T-helper 2 cell treated with Interferon-gamma antibody and Interleukin-4, amounts not matched to agents 5 μg/mL and 100 μg/mL, for 36 hours (primary cell): Measurements from ENCODE around the gene GOLGA6L4.
"Not testable (repeated sequence)": the region's sequence is repeated elsewhere in the genome, so short reads cannot be mapped to it uniquely, and the experiment has no call there.

Experiments
- DNase-seq: peaks from one replicate; pipeline ENCODE4 v3.0.0; 2021; ENCODE audit warnings: low spot score
- H3K27ac Mint-ChIP-seq: one replicate; pipeline ENCODE4 v1.8.0; 2021; ENCODE audit warnings: mild to moderate bottlenecking, mixed read lengths
- H3K27me3 Mint-ChIP-seq: one replicate; pipeline ENCODE4 v1.8.0; 2021; ENCODE audit warnings: low read depth, mixed read lengths
- H3K36me3 Mint-ChIP-seq: one replicate; pipeline ENCODE4 v1.8.0; 2021; ENCODE audit warnings: low read depth, mixed read lengths
- H3K4me1 Mint-ChIP-seq: one replicate; pipeline ENCODE4 v1.8.0; 2021; ENCODE audit warnings: low read depth, mixed read lengths
- H3K4me3 Mint-ChIP-seq: one replicate; pipeline ENCODE4 v1.8.0; 2022; ENCODE audit warnings: mild to moderate bottlenecking, moderate library complexity, mixed read lengths
- H3K9me3 Mint-ChIP-seq: one replicate; pipeline ENCODE4 v1.8.0; 2021; ENCODE audit warnings: mixed read lengths

GOLGA6L4 gene, protein sequence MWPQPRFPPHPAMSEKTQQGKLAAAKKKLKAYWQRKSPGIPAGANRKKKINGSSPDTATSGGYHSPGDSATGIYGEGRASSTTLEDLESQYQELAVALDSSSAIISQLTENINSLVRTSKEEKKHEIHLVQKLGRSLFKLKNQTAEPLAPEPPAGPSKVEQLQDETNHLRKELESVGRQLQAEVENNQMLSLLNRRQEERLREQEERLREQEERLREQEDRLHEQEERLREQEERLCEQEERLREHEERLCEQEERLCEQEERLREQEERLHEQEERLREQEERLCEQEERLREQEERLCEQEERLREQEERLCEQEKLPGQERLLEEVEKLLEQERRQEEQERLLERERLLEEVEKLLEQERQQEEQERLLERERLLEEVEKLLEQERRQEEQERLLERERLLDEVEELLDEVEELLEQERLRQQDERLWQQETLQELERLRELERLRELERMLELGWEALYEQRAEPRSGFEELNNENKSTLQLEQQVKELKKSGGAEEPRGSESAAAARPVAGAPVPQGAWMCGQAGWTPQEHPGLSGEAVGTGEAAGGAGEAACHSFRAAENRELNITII

DNA sequence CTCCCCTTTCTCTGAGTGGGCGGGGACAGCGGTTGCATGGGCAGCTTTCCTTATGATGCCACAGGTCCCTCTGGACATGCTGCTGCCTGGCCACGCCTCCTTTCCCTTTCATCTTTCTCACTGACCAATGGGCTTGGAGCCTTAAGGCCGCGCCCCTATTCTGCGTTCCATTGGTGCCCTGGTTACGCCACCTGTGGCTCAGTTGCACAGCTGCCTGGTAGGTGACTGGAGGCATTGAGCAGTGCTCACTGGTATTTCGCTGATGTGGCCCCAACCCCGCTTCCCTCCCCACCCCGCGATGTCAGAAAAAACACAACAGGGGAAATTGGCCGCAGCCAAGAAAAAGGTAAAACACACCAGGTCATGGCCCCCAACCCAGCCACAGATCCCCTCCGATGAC is at the start of gene GOLGA6L4:
Gene GOLGA6L4 (plus strand): TSS at position 201 of the 400 bp plus-strand sequence. CDS start 62 bp downstream, at position 263.
- H3K4me3 Mint-ChIP-seq, H3K27me3 Mint-ChIP-seq, H3K9me3 Mint-ChIP-seq, H3K4me1 Mint-ChIP-seq, H3K27ac Mint-ChIP-seq, DNase-seq, H3K36me3 Mint-ChIP-seq: not testable (repeated sequence)

- not testable (repeated sequence) for H3K27ac Mint-ChIP-seq
Measured at GRCh38 chr15:84192982-84193381, 42.6 kb upstream of the GOLGA6L4 start.

DNA sequence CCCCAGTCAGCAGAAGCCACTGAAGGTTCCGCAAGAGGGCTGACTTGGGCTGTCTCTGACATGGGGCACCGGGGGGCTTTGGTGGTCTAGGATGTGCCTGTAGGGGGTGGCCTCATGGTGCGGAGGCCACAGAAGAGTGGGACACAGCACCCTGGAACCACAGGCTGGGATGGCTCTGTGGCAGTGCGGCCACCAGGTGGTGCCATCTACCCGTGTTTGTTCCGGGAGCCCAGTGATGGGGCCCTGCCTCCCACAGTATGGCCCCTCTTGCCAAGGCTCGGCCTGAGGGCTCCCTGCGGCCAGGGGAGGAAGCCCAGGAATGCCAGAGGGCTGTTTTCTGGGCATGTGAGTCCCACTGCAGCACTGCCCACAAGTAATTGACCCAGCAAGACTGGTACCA is 40.0 kb upstream of the GOLGA6L4 start:
- not testable (repeated sequence) for H3K4me1 Mint-ChIP-seq, H3K27ac Mint-ChIP-seq, H3K9me3 Mint-ChIP-seq, H3K4me3 Mint-ChIP-seq, H3K36me3 Mint-ChIP-seq, DNase-seq, H3K27me3 Mint-ChIP-seq

More at GRCh38 chr15:84192982-84193381, 42.6 kb upstream of the GOLGA6L4 start:
- not testable (repeated sequence) for H3K9me3 Mint-ChIP-seq, H3K27me3 Mint-ChIP-seq, H3K36me3 Mint-ChIP-seq, DNase-seq, H3K4me1 Mint-ChIP-seq, H3K4me3 Mint-ChIP-seq

DNA sequence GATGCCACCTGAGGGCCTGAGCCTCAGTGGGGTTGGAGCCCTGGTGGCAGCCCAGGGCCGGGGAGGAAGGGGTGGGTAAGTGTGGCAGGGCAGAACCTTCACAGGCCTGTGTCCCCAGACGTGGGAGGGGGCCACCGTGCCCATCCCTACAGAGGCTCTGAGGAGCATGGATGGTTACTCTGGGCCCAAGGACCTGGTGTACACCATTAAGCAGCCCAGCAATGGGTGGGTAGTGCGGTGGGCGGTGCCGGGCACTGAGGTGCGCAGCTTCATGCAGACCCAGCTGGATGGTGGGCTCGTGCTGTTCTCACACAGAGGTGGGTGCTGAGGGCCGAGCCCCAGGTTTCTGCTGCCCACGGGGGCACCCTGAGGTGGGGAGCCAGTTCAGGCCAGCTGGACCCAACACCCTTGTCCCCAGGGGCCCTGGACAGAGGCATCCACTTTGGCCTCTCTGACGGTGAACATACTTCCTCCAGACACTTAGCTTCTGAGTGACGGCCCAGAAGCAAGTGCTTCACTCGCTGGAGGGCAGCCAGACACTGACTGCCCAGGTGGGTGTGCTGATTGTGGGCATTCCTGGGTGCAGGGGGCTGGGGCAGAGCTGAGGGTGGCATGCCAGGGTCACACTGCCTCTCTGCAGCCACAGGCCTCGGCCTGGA is 38.9 kb upstream of the GOLGA6L4 start:
- not testable (repeated sequence) for H3K27ac Mint-ChIP-seq, DNase-seq, H3K27me3 Mint-ChIP-seq, H3K4me1 Mint-ChIP-seq, H3K36me3 Mint-ChIP-seq, H3K4me3 Mint-ChIP-seq, H3K9me3 Mint-ChIP-seq

DNA sequence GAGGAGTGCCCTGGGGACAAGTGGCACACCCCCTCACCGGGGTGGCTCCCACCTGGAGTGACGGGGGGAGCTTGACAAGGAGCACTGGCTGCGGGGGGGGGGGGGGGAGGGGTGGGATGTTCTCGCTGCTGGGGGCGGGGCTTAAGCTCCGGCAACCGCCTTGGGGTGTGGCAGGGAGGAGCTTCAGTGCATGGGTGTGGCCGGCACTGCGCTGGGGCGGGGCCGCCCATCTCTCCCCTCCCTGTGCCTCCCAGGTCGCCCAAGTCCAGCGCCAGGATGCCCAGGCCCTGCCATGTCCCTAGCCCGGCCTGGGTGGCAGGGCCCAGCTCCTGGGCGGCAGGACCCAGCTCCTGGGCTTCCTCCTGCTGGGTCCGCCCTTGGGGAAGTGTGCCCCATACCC is 35.7 kb upstream of the GOLGA6L4 start:
- not testable (repeated sequence) for H3K27me3 Mint-ChIP-seq

DNA sequence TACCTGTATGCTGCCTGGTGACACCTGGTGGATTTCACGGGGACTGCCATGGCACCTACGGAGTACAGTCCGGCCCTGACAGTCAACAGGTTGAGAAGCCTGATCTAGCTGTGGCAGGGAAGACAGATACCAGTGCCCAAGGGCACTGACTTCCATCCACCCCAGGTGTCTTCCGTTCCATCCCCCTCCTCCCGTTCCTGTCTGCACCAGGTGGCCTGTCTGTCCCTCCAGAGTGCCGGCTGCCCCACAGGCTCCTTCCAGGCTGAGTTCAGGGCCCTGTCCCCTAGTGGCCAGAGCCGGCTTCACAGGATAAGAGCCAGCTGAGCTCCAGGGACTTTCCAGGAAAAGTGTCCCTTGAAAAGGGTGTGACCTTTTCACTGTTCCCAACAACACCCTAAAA is 10.9 kb downstream of the GOLGA6L4 start:
- not testable (repeated sequence) for H3K27ac Mint-ChIP-seq, H3K27me3 Mint-ChIP-seq, H3K36me3 Mint-ChIP-seq, H3K9me3 Mint-ChIP-seq, DNase-seq, H3K4me1 Mint-ChIP-seq
- H3K4me3 Mint-ChIP-seq: peak overlapping the region; percentile 21

More for the DNA sequence above, 35.7 kb upstream of the GOLGA6L4 start:
- not testable (repeated sequence) for DNase-seq, H3K27ac Mint-ChIP-seq, H3K9me3 Mint-ChIP-seq, H3K4me1 Mint-ChIP-seq, H3K36me3 Mint-ChIP-seq, H3K4me3 Mint-ChIP-seq
